HuH-7 (cell line): ENCODE measurements around the gene SLC38A6.

ENCODE experiments used
- DNase-seq: peaks from one replicate; pipeline ENCODE4 v3.0.0; 2011; ENCODE audit warnings: low spot score

SLC38A6 gene

DNA sequence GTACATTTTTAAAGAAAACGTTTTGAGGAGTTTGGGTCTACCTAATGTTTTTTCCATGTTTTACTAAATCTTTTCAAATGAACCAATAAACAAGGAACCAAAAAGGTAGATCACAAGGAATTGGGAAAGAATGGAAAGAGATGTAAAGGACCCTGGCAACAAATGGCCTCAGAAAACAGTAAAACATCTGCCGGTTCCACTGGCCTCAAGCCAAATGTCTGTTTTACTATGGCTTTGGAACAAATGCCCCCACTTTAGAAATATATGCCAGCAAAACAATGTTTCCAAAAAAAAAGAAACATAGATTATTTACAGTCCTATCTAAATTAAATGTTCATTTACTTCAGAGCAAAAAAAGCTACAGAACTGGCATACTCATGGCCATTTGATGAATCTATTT is 3.2 kb upstream of the SLC38A6 start:
- no peak for DNase-seq

DNA sequence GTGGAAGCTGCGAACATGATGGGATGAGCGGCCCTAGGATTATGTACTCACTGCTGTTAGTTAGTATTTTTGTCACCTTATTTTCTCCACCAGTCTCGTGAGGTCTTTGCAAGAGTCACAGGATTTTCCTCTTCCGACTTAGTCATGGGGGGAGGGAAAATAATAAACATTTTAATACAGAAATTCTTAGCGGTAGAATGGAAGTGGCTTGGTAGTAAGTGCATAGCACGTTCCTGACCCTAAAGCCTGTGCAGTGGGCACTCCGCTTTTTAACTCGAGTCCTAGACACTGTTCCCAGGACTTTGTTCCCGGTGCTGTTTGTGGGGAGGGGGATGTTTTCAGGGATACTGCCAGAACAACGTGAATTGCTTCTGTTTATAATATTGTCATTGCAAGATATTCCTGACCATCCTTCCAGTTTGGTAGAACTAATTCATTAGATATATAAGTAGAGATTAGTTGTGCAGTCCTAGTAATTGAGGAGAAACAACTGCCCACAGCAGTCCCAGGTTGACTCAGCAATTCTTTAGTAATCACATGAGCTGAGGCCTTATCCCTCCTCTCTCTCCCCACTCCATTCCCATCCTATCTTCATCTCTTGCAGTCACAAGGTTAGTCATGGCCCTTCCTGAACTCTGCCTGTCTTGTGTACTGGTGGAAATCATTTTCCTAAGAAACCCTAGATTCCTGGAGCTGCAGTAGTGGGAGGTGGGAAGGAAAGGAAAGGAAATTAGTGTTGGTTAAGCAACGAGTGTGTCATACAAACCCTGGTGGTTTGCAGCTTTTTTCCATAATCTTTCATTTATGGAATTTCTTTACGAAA is 799 bp downstream of the SLC38A6 start:
- DNase-seq = peak; percentile 42

DNA sequence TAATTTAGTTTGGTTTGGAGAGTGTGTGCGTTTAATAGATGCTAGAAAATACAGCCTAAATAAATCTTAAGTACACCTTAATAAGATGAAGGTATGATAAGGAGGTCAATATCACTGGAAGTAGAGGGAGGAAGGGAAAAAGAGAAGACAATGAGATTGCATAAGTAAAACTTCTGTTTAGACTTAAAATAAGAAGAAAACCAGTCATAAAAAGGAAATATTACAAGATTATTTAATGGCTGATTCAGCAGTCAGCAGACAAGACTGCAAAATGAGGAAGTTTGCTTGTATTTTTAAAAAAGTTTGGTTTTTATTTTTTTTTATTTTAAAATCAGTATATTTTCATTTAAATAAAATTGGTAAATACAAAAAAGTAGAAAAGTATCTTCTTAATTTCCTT is 3.2 kb downstream of the SLC38A6 start:
- DNase-seq = no peak

DNA sequence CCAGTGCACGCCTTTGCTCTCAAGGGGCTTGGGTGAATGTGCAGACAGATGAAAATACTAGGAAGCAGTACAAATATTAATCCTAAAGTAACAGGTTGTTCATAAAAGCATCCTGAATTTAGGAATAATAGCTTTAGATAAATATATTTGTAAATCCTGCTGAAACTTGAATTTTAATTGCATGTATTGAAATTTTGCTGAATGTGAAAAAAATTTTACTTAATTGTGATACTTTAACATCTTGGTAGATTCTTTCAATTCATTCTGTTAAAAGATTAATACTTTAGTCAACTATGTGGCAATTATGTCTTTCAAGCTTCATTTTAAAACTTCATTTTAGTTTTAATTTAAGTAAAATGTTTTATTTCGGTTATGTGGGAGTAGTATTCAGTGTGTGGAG is 5.5 kb downstream of the SLC38A6 start:
- no peak for DNase-seq

DNA sequence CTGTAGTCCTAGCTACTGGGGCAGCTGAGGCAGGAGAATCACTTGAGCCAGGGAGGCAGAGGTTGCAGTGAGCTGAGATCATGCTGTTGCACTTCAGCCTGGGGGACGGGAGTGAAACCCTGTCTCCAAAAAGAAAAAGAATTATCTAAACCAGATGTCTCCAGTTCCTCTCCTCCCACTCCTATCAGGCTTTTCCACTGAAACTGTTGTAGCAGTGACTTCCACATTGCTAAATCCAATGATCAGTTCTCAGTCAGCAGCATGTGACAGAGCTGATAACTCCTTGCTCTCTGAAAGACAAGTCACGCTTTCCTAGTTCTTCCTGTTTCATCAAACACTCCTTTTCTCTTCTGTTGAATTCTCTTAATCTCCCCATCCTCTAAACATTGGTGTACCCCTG is 8.6 kb downstream of the SLC38A6 start:
- DNase-seq = no peak

DNA sequence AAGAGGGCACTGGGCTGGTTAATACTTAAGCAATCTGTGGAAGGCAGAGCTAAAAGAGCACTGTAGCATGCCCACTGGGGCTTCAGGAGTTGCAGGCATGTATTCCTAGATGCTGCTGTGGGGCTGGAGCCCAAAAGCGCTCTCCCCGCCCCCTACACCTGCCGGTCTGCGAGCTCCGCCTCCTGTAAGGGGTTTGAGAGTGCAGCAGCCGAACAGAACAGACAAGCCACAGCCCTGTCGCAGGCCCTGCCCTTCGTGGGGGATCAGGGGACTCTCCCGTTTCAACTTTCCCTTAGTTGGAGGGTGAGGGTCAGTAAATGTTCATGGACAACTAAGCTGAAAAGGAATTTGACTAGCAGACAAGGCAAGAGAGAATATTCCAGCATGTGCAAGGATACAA is 17.6 kb downstream of the SLC38A6 start:
- DNase-seq = no peak

- no peak for DNase-seq
Observed at GRCh38 chr14:60999536-60999935, 18.5 kb downstream of the SLC38A6 start.

- DNase-seq = no peak
Observed at GRCh38 chr14:61003571-61003970, 22.5 kb downstream of the SLC38A6 start.

GRCh38 chr14:61019537-61019936 is 38.5 kb downstream of the SLC38A6 start:
- DNase-seq = no peak

GRCh38 chr14:61025251-61026223 is 44.5 kb downstream of the SLC38A6 start:
- peak; percentile 22 for DNase-seq

- no peak for DNase-seq
Observed at GRCh38 chr14:61026526-61026925, 45.5 kb downstream of the SLC38A6 start.

DNA sequence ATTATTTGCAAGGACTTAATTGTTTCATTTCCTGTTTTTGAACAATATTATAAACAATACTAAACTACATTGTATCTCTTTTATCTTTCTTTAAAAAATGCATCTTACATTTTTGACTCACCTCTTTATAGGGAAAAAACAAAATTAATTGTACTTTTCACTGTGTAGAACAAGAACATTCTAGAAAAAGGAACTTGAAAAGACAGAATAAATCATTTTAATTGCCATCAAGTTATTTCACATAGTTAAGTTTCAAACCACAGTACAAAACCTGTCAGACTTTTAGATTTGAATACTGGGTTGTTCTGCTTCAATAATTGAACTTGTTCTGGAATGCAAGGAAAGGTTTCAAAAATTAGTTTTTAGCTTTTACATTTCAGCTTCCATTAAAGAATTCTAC is 50.0 kb downstream of the SLC38A6 start:
- DNase-seq = no peak

- no peak for DNase-seq
Observed at GRCh38 chr14:61033054-61033453, 52.0 kb downstream of the SLC38A6 start.

GRCh38 chr14:61033855-61034254 is 52.8 kb downstream of the SLC38A6 start:
- DNase-seq = no peak

DNA sequence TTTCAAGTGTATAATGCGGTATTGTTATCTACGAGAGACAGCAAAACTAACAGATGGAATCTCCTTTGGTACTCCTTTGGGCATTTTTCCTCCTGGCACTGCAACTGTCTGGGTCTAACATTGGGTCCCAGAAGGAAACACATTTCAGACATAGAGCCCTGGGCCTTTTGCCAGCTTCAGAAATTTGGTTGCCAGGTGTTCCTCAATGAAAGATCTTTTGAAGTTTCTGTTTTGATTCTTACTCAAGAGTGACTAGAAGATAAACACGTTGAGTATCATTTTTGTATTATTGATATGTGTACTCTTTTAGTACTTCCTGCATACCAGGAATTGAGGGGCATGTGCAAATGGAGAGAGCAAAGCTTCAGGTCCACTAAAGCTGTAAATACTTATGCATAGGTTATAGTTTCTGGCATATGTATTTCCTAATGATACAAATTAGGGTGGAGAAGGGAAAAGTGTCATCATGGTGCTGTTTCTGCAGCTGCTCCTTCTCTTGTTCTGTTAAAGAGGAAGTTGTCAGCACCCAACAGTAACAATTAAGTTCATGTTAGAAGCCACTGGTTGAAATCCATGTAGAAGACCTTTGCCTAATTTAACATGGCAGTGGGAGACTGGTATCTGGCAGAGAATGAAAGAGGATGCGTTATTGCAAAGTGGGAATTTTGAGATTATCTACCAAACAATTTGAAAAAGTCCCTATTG is 53.5 kb downstream of the SLC38A6 start:
- DNase-seq = no peak

GRCh38 chr14:61037215-61037614 is 56.2 kb downstream of the SLC38A6 start:
- no peak for DNase-seq

- no peak for DNase-seq
Observed at GRCh38 chr14:61041704-61042103, 60.7 kb downstream of the SLC38A6 start.

- peak; percentile 7 for DNase-seq
Observed at GRCh38 chr14:61042220-61042619, 61.2 kb downstream of the SLC38A6 start.

DNA sequence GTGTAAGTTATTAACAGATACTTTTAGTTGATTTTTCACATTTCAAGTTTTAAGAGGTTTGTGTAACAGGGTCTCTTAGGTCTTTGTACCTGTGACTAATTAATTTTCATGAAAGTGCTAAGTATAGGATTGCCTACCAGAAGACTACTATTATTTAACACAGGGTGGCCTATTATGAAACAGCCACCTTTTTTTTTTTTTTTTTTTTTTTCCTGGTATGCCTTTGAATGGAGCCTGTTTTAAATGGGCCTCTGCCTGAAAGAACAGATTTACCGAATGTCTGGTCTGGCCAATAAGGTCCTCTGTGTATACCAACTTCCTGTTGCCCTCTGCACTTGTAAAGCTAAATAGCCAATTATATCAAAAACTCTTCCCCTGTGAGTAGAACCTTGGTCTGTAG is 62.5 kb downstream of the SLC38A6 start:
- no peak for DNase-seq

GRCh38 chr14:61047021-61047420 is 66.0 kb downstream of the SLC38A6 start:
- DNase-seq = no peak

- DNase-seq = no peak
Observed at GRCh38 chr14:61048640-61049039, 67.6 kb downstream of the SLC38A6 start.

- DNase-seq = no peak
Observed at GRCh38 chr14:61050417-61050816, 69.4 kb downstream of the SLC38A6 start.
